ENCODE measurements around the gene TTC23. TPM values are rescaled to one million over a fixed set of nuclear protein-coding genes. Genes with fewer than 3 reads are reported as not detected.
A peak's percentile ranks its signal among the peaks of the same experiment; 100 is the strongest.

The TTC23 gene
- total and polyA plus RNA-seq, 5 donors from 2014 or later, result 0.56 to 0.67 (median 0.60) TPM; not detected in 2

- ATAC-seq (ENCODE audit: low read depth in 2 of 2) (no peak), DNase-seq (no peak)
- no peak overlapping the region for H3K27ac ChIP-seq (ENCODE audit: insufficient read depth, low read length, poor library complexity, severe bottlenecking)
- no peaks in the 10 kb centered on the region for H3K36me3 ChIP-seq (ENCODE audit: control insufficient read depth, insufficient read depth, low read length)
- H3K27me3 ChIP-seq (ENCODE audit: control insufficient read depth, insufficient read depth, low read length), result no peaks in the 10 kb centered on the region
- no peaks in the 10 kb centered on the region for H3K4me1 ChIP-seq (ENCODE audit: control insufficient read depth, insufficient read depth, low read length, poor library complexity, severe bottlenecking)
- peaks cover 0 to 6% (median 0%) of the 10 kb centered on the region in 7 donors for H3K9me3 Mint-ChIP-seq
- peaks cover 5% of the 10 kb centered on the region for H3K27me3 Mint-ChIP-seq
- no peak overlapping the region for H3K4me3 ChIP-seq (ENCODE audit: low read depth, low read length)
- H3K36me3 Mint-ChIP-seq, result peaks cover 4% of the 10 kb centered on the region
- peaks cover 0 to 9% (median 0%) of the 10 kb centered on the region in 4 donors for H3K4me1 Mint-ChIP-seq
- H3K4me3 Mint-ChIP-seq, result no peak overlapping the region
- no peaks in the 10 kb centered on the region for H3K9me3 ChIP-seq (ENCODE audit: control insufficient read depth in 2 of 2, low read length in 2 of 2)
- H3K27ac Mint-ChIP-seq, result no peak overlapping the region
Observed at GRCh38 chr15:99232740-99233139, 16.6 kb downstream of the TTC23 start.

- Mint-ChIP-seq H3K27me3 (peaks cover 5% of the 10 kb centered on the region), H3K27ac (no peak overlapping the region), H3K4me3 (no peak overlapping the region), H3K36me3 (no peaks in the 10 kb centered on the region), H3K9me3 (peaks cover 0 to 6% (median 0%) of the 10 kb centered on the region in 7 donors), H3K4me1 (peaks cover 0 to 9% (median 0%) of the 10 kb centered on the region in 4 donors)
- Histone ChIP-seq H3K27me3 (ENCODE audit: control insufficient read depth, insufficient read depth, low read length) (no peaks in the 10 kb centered on the region), H3K9me3 (ENCODE audit: control insufficient read depth in 2 of 2, low read length in 2 of 2) (no peaks in the 10 kb centered on the region), H3K27ac (ENCODE audit: insufficient read depth, low read length, poor library complexity, severe bottlenecking) (no peak overlapping the region), H3K4me1 (ENCODE audit: control insufficient read depth, insufficient read depth, low read length, poor library complexity, severe bottlenecking) (no peaks in the 10 kb centered on the region), H3K4me3 (ENCODE audit: low read depth, low read length) (no peak overlapping the region), H3K36me3 (ENCODE audit: control insufficient read depth, insufficient read depth, low read length) (no peaks in the 10 kb centered on the region)
- no peak for DNase-seq
- no peak for ATAC-seq (ENCODE audit: low read depth in 2 of 2)
Observed at GRCh38 chr15:99230867-99231266, 18.5 kb downstream of the TTC23 start.

- Histone ChIP-seq H3K36me3 (ENCODE audit: control insufficient read depth, insufficient read depth, low read length) (no peaks in the 10 kb centered on the region), H3K9me3 (ENCODE audit: control insufficient read depth in 2 of 2, low read length in 2 of 2) (no peaks in the 10 kb centered on the region), H3K27me3 (ENCODE audit: control insufficient read depth, insufficient read depth, low read length) (no peaks in the 10 kb centered on the region), H3K4me1 (ENCODE audit: control insufficient read depth, insufficient read depth, low read length, poor library complexity, severe bottlenecking) (no peaks in the 10 kb centered on the region), H3K27ac (ENCODE audit: insufficient read depth, low read length, poor library complexity, severe bottlenecking) (no peak overlapping the region), H3K4me3 (ENCODE audit: low read depth, low read length) (no peak overlapping the region)
- Mint-ChIP-seq H3K27me3 (peaks cover 5% of the 10 kb centered on the region), H3K4me1 (peaks cover 0 to 9% (median 0%) of the 10 kb centered on the region in 4 donors), H3K27ac (no peak overlapping the region), H3K4me3 (no peak overlapping the region), H3K9me3 (peaks cover 0 to 6% (median 0%) of the 10 kb centered on the region in 7 donors), H3K36me3 (peaks cover 5% of the 10 kb centered on the region)
- ATAC-seq (ENCODE audit: low read depth in 2 of 2) (no peak), DNase-seq (no peak)
Observed at GRCh38 chr15:99228120-99228770, 21.1 kb downstream of the TTC23 start.

- no peak overlapping the region for H3K4me3 ChIP-seq (ENCODE audit: low read depth, low read length)
- DNase-seq, result no peak
- no peaks in the 10 kb centered on the region for H3K36me3 ChIP-seq (ENCODE audit: control insufficient read depth, insufficient read depth, low read length)
- no peaks in the 10 kb centered on the region for H3K27me3 ChIP-seq (ENCODE audit: control insufficient read depth, insufficient read depth, low read length)
- ATAC-seq (ENCODE audit: low read depth in 2 of 2), result no peak
- no peaks in the 10 kb centered on the region for H3K9me3 ChIP-seq (ENCODE audit: control insufficient read depth in 2 of 2, low read length in 2 of 2)
- Mint-ChIP-seq H3K4me3 (no peak overlapping the region), H3K27me3 (no peaks in the 10 kb centered on the region), H3K27ac (no peak overlapping the region), H3K4me1 (peaks cover 0 to 5% (median 0%) of the 10 kb centered on the region in 4 donors), H3K36me3 (peaks cover 5% of the 10 kb centered on the region), H3K9me3 (no peaks in the 10 kb centered on the region)
- H3K27ac ChIP-seq (ENCODE audit: insufficient read depth, low read length, poor library complexity, severe bottlenecking), result no peak overlapping the region
- H3K4me1 ChIP-seq (ENCODE audit: control insufficient read depth, insufficient read depth, low read length, poor library complexity, severe bottlenecking), result no peaks in the 10 kb centered on the region
Observed at GRCh38 chr15:99226802-99227201, 22.6 kb downstream of the TTC23 start.

- no peaks in the 10 kb centered on the region for H3K4me1 ChIP-seq (ENCODE audit: control insufficient read depth, insufficient read depth, low read length, poor library complexity, severe bottlenecking)
- no peaks in the 10 kb centered on the region for H3K9me3 ChIP-seq (ENCODE audit: control insufficient read depth in 2 of 2, low read length in 2 of 2)
- H3K27me3 Mint-ChIP-seq, result no peaks in the 10 kb centered on the region
- no peaks in the 10 kb centered on the region for H3K27me3 ChIP-seq (ENCODE audit: control insufficient read depth, insufficient read depth, low read length)
- H3K36me3 Mint-ChIP-seq, result peaks cover 5% of the 10 kb centered on the region
- no peak overlapping the region for H3K27ac ChIP-seq (ENCODE audit: insufficient read depth, low read length, poor library complexity, severe bottlenecking)
- H3K36me3 ChIP-seq (ENCODE audit: control insufficient read depth, insufficient read depth, low read length), result no peaks in the 10 kb centered on the region
- no peak overlapping the region for H3K4me3 Mint-ChIP-seq
- DNase-seq (no peak), ATAC-seq (ENCODE audit: low read depth in 2 of 2) (no peak)
- peaks cover 0 to 5% (median 0%) of the 10 kb centered on the region in 4 donors for H3K4me1 Mint-ChIP-seq
- H3K4me3 ChIP-seq (ENCODE audit: low read depth, low read length), result no peak overlapping the region
- no peak overlapping the region for H3K27ac Mint-ChIP-seq
- H3K9me3 Mint-ChIP-seq, result no peaks in the 10 kb centered on the region
Observed at GRCh38 chr15:99224372-99225214, 24.8 kb downstream of the TTC23 start.

GRCh38 chr15:99213187-99213811, 36.1 kb downstream of the TTC23 start:
- no peaks in the 10 kb centered on the region for H3K27me3 ChIP-seq (ENCODE audit: control insufficient read depth, insufficient read depth, low read length)
- Mint-ChIP-seq H3K27me3 (peaks cover 9% of the 10 kb centered on the region), H3K4me1 (no peaks in the 10 kb centered on the region), H3K9me3 (no peaks in the 10 kb centered on the region), H3K27ac (no peak overlapping the region), H3K36me3 (no peaks in the 10 kb centered on the region), H3K4me3 (no peak overlapping the region)
- no peak overlapping the region for H3K4me3 ChIP-seq (ENCODE audit: low read depth, low read length)
- H3K27ac ChIP-seq (ENCODE audit: insufficient read depth, low read length, poor library complexity, severe bottlenecking), result no peak overlapping the region
- ATAC-seq (ENCODE audit: low read depth in 2 of 2), result no peak
- H3K9me3 ChIP-seq (ENCODE audit: control insufficient read depth in 2 of 2, low read length in 2 of 2), result no peaks in the 10 kb centered on the region
- H3K36me3 ChIP-seq (ENCODE audit: control insufficient read depth, insufficient read depth, low read length), result no peaks in the 10 kb centered on the region
- DNase-seq, result peak; percentile 12 to 57 (median 22)
- no peaks in the 10 kb centered on the region for H3K4me1 ChIP-seq (ENCODE audit: control insufficient read depth, insufficient read depth, low read length, poor library complexity, severe bottlenecking)

- Histone ChIP-seq H3K27me3 (ENCODE audit: control insufficient read depth, insufficient read depth, low read length) (no peaks in the 10 kb centered on the region), H3K4me3 (ENCODE audit: low read depth, low read length) (no peak overlapping the region), H3K27ac (ENCODE audit: insufficient read depth, low read length, poor library complexity, severe bottlenecking) (no peak overlapping the region), H3K9me3 (ENCODE audit: control insufficient read depth in 2 of 2, low read length in 2 of 2) (no peaks in the 10 kb centered on the region), H3K36me3 (ENCODE audit: control insufficient read depth, insufficient read depth, low read length) (no peaks in the 10 kb centered on the region), H3K4me1 (ENCODE audit: control insufficient read depth, insufficient read depth, low read length, poor library complexity, severe bottlenecking) (no peaks in the 10 kb centered on the region)
- peaks cover 9% of the 10 kb centered on the region for H3K27me3 Mint-ChIP-seq
- no peak overlapping the region for H3K4me3 Mint-ChIP-seq
- no peak overlapping the region for H3K27ac Mint-ChIP-seq
- no peaks in the 10 kb centered on the region for H3K4me1 Mint-ChIP-seq
- H3K36me3 Mint-ChIP-seq, result no peaks in the 10 kb centered on the region
- DNase-seq (no peak), ATAC-seq (ENCODE audit: low read depth in 2 of 2) (no peak)
- no peaks in the 10 kb centered on the region for H3K9me3 Mint-ChIP-seq
Observed at GRCh38 chr15:99212406-99212805, 37.0 kb downstream of the TTC23 start.
